Measurements from ENCODE around the gene TMEM87A.
A peak's percentile ranks its signal among the peaks of the same experiment; 100 is the strongest.
"Not testable (repeated sequence)": the region's sequence is repeated elsewhere in the genome, so short reads cannot be mapped to it uniquely, and the experiment has no call there.

TMEM87A gene

GRCh38 chr15:42270551-42270950 is 2.7 kb downstream of the TMEM87A start:
- DNase-seq (ENCODE audit: low read depth, low spot score) = no peak

GRCh38 chr15:42267286-42267685 is 5.9 kb downstream of the TMEM87A start:
- no peak for DNase-seq (ENCODE audit: low read depth, low spot score)

- DNase-seq (ENCODE audit: low read depth, low spot score) = no peak
Measured at GRCh38 chr15:42264795-42265194, 8.4 kb downstream of the TMEM87A start.

- no peak for DNase-seq (ENCODE audit: low read depth, low spot score)
Measured at GRCh38 chr15:42253300-42253699, 19.9 kb downstream of the TMEM87A start.

GRCh38 chr15:42240823-42241222 is 32.4 kb downstream of the TMEM87A start:
- DNase-seq (ENCODE audit: low read depth, low spot score) = no peak

- DNase-seq (ENCODE audit: low read depth, low spot score) = no peak
Measured at GRCh38 chr15:42239528-42240182, 33.6 kb downstream of the TMEM87A start.

- no peak for DNase-seq (ENCODE audit: low read depth, low spot score)
Measured at GRCh38 chr15:42233107-42233506, 40.1 kb downstream of the TMEM87A start.

- no peak for DNase-seq (ENCODE audit: low read depth, low spot score)
Measured at GRCh38 chr15:42232606-42233005, 40.6 kb downstream of the TMEM87A start.

- DNase-seq (ENCODE audit: low read depth, low spot score) = no peak
Measured at GRCh38 chr15:42231088-42231487, 42.1 kb downstream of the TMEM87A start.

GRCh38 chr15:42228981-42229380 is 44.3 kb downstream of the TMEM87A start:
- DNase-seq (ENCODE audit: low read depth, low spot score) = not testable (repeated sequence)

GRCh38 chr15:42228036-42228435 is 45.2 kb downstream of the TMEM87A start:
- no peak for DNase-seq (ENCODE audit: low read depth, low spot score)

- DNase-seq (ENCODE audit: low read depth, low spot score) = no peak
Measured at GRCh38 chr15:42226648-42227047, 46.6 kb downstream of the TMEM87A start.

- no peak for DNase-seq (ENCODE audit: low read depth, low spot score)
Measured at GRCh38 chr15:42220216-42220615, 53.0 kb downstream of the TMEM87A start.

GRCh38 chr15:42218953-42219592 is 54.2 kb downstream of the TMEM87A start:
- no peak for DNase-seq (ENCODE audit: low read depth, low spot score)

- DNase-seq (ENCODE audit: low read depth, low spot score) = no peak
Measured at GRCh38 chr15:42217568-42217967, 55.7 kb downstream of the TMEM87A start.

- DNase-seq (ENCODE audit: low read depth, low spot score) = no peak
Measured at GRCh38 chr15:42215913-42216829, 57.1 kb downstream of the TMEM87A start.

GRCh38 chr15:42214600-42214999 is 58.6 kb downstream of the TMEM87A start:
- no peak for DNase-seq (ENCODE audit: low read depth, low spot score)

- no peak for DNase-seq (ENCODE audit: low read depth, low spot score)
Measured at GRCh38 chr15:42213511-42213910, 59.7 kb downstream of the TMEM87A start.

GRCh38 chr15:42210696-42211095 is 62.5 kb downstream of the TMEM87A start:
- DNase-seq (ENCODE audit: low read depth, low spot score) = no peak

- peak; percentile 79 for DNase-seq (ENCODE audit: low read depth, low spot score)
Measured at GRCh38 chr15:42207674-42208579, 65.3 kb downstream of the TMEM87A start, which contains the start of gene VPS39. VPS39 (minus strand) TSS chr15:42208304; CDS start chr15:42208153, 151 bp downstream.

GRCh38 chr15:42206406-42206805 is 66.8 kb downstream of the TMEM87A start:
- DNase-seq (ENCODE audit: low read depth, low spot score) = no peak

All from iPS DF 19.7 (cell line).